Neural cell (in vitro differentiated cells): ENCODE data around the gene FRZB.

Experiments used
- CTCF ChIP-seq: fragments of 450-650 bp; IDR thresholded peaks from 2 replicates; pipeline ENCODE4 v1.5.1; 2014; ENCODE audit warnings: antibody characterized with exemption, mild to moderate bottlenecking, moderate library complexity; ENCODE audit not compliant: poor library complexity, severe bottlenecking
- EP300 ChIP-seq: fragments of 450-650 bp; conservative IDR thresholded peaks from 2 replicates; pipeline ENCODE4 v1.6.1; 2014; ENCODE audit warnings: antibody characterized with exemption, mild to moderate bottlenecking, moderate library complexity; ENCODE audit not compliant: poor library complexity, severe bottlenecking
- EZH2 ChIP-seq: fragments of 200-600, 300-800 bp; shearing (Covaris generic), sonication (generic); IDR thresholded peaks from 2 replicates; pipeline ENCODE4 v1.6.1; 2014; ENCODE audit warnings: antibody characterized with exemption, low read length, borderline replicate concordance, mild to moderate bottlenecking; ENCODE audit not compliant: insufficient read depth, poor library complexity, severe bottlenecking
- POLR2AphosphoS5 ChIP-seq: IDR thresholded peaks from 2 replicates; pipeline ENCODE4 v1.6.1; 2012
- RAD21 ChIP-seq: fragments of 450-650 bp; conservative IDR thresholded peaks from 2 replicates; pipeline ENCODE4 v1.6.1; 2014; ENCODE audit warnings: antibody characterized with exemption, mild to moderate bottlenecking, moderate library complexity
- REST ChIP-seq: IDR thresholded peaks from 2 replicates; pipeline ENCODE4 v1.6.1; 2012; ENCODE audit warnings: borderline replicate concordance
- TAF1 ChIP-seq: IDR thresholded peaks from 2 replicates; pipeline ENCODE4 v1.6.1; 2012; ENCODE audit warnings: low read depth

- TF ChIP-seq CTCF (no peak), EP300 (no peak), RAD21 (no peak), EZH2 (no peak), REST (no peak), TAF1 (no peak), POLR2AphosphoS5 (no peak)
These were observed 41.7 kb downstream of the FRZB start for GRCh38 chr2:182824767-182825158.
